Neural progenitor cell (in vitro differentiated cells): ENCODE results near the gene SP110.

Source experiments
- EZH2 ChIP-seq: fragments of 200-600 bp; sonication (generic); IDR thresholded peaks from 2 replicates; pipeline ENCODE4 v1.6.1; 2017; ENCODE audit warnings: antibody characterized with exemption, mild to moderate bottlenecking, moderate library complexity
- EZH2phosphoT487 ChIP-seq: fragments of 200-600 bp; sonication (generic); IDR thresholded peaks from 2 replicates; pipeline ENCODE4 v1.6.1; 2017; ENCODE audit warnings: antibody characterized with exemption
- TF ChIP-seq, protein P1 (sequence below): fragments of 200-600 bp; sonication (generic); IDR thresholded peaks from 2 replicates; pipeline ENCODE4 v1.5.1; 2017; ENCODE audit warnings: antibody characterized with exemption, mild to moderate bottlenecking

DNA sequence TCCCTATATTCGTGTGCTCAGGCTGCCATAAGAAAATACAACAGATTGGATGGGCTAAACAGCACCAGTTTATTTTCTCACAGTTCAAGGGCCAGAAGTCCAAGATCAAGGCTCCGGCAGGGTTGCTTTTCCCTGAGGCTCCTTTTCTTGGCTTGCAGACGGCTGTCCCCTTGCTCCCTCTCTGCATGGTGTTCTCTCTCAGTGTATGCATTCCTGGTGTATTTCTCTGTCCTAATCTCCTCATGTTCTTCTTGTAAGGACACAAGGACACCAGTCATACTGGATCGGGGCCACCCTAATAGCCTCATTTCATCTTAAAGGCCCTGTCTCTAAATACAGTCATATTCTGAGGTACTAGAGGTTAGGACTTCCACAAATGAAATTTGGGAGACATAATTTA, 88.4 kb downstream of the SP110 start:
- TF ChIP-seq, protein P1, sequence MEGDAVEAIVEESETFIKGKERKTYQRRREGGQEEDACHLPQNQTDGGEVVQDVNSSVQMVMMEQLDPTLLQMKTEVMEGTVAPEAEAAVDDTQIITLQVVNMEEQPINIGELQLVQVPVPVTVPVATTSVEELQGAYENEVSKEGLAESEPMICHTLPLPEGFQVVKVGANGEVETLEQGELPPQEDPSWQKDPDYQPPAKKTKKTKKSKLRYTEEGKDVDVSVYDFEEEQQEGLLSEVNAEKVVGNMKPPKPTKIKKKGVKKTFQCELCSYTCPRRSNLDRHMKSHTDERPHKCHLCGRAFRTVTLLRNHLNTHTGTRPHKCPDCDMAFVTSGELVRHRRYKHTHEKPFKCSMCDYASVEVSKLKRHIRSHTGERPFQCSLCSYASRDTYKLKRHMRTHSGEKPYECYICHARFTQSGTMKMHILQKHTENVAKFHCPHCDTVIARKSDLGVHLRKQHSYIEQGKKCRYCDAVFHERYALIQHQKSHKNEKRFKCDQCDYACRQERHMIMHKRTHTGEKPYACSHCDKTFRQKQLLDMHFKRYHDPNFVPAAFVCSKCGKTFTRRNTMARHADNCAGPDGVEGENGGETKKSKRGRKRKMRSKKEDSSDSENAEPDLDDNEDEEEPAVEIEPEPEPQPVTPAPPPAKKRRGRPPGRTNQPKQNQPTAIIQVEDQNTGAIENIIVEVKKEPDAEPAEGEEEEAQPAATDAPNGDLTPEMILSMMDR = no peak
- no peak for TF ChIP-seq EZH2
- TF ChIP-seq EZH2phosphoT487 = no peak
